DOHH2 (cell line): ENCODE data around the gene PRDM15.

Experiments used
- H3F3A ChIP-seq: fragments of 200-600 bp; sonication (generic), shearing (Covaris generic); 2 replicates; pipeline ENCODE4 v1.6.0; 2016; ENCODE audit warnings: antibody characterized with exemption, mild to moderate bottlenecking; ENCODE audit not compliant: control insufficient read depth, insufficient read depth
- H3K27ac ChIP-seq: fragments of 200-600 bp; sonication (generic); 2 replicates; pipeline ENCODE4 v1.5.1; 2014; ENCODE audit warnings: low read depth, mild to moderate bottlenecking, low read length, moderate library complexity
- H3K27me3 ChIP-seq: fragments of 200-600 bp; sonication (generic); 2 replicates; pipeline ENCODE4 v1.6.1; 2014; ENCODE audit warnings: mild to moderate bottlenecking, low read length, mixed read lengths; ENCODE audit not compliant: control insufficient read depth
- H3K36me3 ChIP-seq: fragments of 200-600 bp; sonication (generic); 2 replicates; pipeline ENCODE4 v1.6.1; 2014; ENCODE audit warnings: mild to moderate bottlenecking, low read length, moderate library complexity, mixed read lengths; ENCODE audit not compliant: control insufficient read depth
- H3K4me1 ChIP-seq: fragments of 200-600 bp; sonication (generic); 2 replicates; pipeline ENCODE4 v1.6.1; 2014; ENCODE audit warnings: mild to moderate bottlenecking, low read length, mixed read lengths; ENCODE audit not compliant: control insufficient read depth
- H3K4me2 ChIP-seq: fragments of 200-600 bp; sonication (generic); 2 replicates; pipeline ENCODE4 v1.6.0; 2014; ENCODE audit warnings: mild to moderate bottlenecking, low read length, moderate library complexity
- H3K4me3 ChIP-seq: fragments of 200-600 bp; sonication (generic); 2 replicates; pipeline ENCODE4 v1.5.1; 2014; ENCODE audit warnings: mild to moderate bottlenecking, low read length, mixed read lengths
- H3K79me2 ChIP-seq: fragments of 200-600 bp; sonication (generic); 2 replicates; pipeline ENCODE4 v1.6.1; 2014; ENCODE audit warnings: mild to moderate bottlenecking, low read length, mixed read lengths; ENCODE audit not compliant: control insufficient read depth
- H3K9me2 ChIP-seq: fragments of 200-600 bp; sonication (generic); replicated peaks from 2 replicates; pipeline ENCODE4 v1.6.1; 2014; ENCODE audit warnings: mild to moderate bottlenecking, low read length, mixed read lengths; ENCODE audit not compliant: control insufficient read depth
- H3K9me3 ChIP-seq: fragments of 200-600 bp; sonication (generic); 2 replicates; pipeline ENCODE4 v1.6.1; 2014; ENCODE audit warnings: antibody characterized with exemption, low read length, mixed read lengths; ENCODE audit not compliant: control insufficient read depth, insufficient read depth
- H4K20me1 ChIP-seq: fragments of 200-600 bp; sonication (generic); 2 replicates; pipeline ENCODE4 v1.6.0; 2014; ENCODE audit warnings: low read depth, mild to moderate bottlenecking, antibody characterized with exemption, low read length, moderate library complexity; ENCODE audit not compliant: control insufficient read depth, insufficient read depth
- CTCF ChIP-seq: fragments of 200-600 bp; sonication (generic); IDR thresholded peaks from one replicate; pipeline ENCODE4 v1.5.1; 2014; ENCODE audit warnings: antibody characterized with exemption, mild to moderate bottlenecking, low read depth, low read length; ENCODE audit not compliant: poor library complexity, severe bottlenecking
- EZH2phosphoT487 ChIP-seq: fragments of 200-600 bp; sonication (generic); IDR thresholded peaks from 2 replicates; pipeline ENCODE4 v1.6.1; 2017; ENCODE audit warnings: borderline replicate concordance, mild to moderate bottlenecking, antibody characterized with exemption, low read length, moderate library complexity, mixed read lengths

Gene PRDM15

GRCh38 chr21:41816583-41817165 lies 62.5 kb downstream of the PRDM15 start:
- Histone ChIP-seq H3K79me2 (peaks cover 44% of the 10 kb centered on the region), H3K9me2 (no peaks in the 10 kb centered on the region), H3K4me1 (peaks cover 18% of the 10 kb centered on the region), H3K36me3 (peaks cover 93% of the 10 kb centered on the region), H3K27ac (peak overlapping the region; percentile 39), H3K4me3 (no peak overlapping the region), H4K20me1 (peaks cover 10% of the 10 kb centered on the region; the same call in 1 of the 2 replicates), H3F3A (peaks cover 21% of the 10 kb centered on the region), H3K4me2 (peak overlapping the region; percentile 36), H3K9me3 (no peaks in the 10 kb centered on the region), H3K27me3 (no peaks in the 10 kb centered on the region)
- TF ChIP-seq EZH2phosphoT487 (no peak), CTCF (peak; percentile 86)

GRCh38 chr21:41815652-41816582 lies 63.2 kb downstream of the PRDM15 start:
- no peaks in the 10 kb centered on the region for H3K9me3 ChIP-seq
- H3K9me2 ChIP-seq, result no peaks in the 10 kb centered on the region
- no peak overlapping the region for H3K4me3 ChIP-seq
- H3F3A ChIP-seq, result peaks cover 21% of the 10 kb centered on the region
- peaks cover 89% of the 10 kb centered on the region for H3K36me3 ChIP-seq
- H3K27me3 ChIP-seq, result no peaks in the 10 kb centered on the region
- TF ChIP-seq EZH2phosphoT487, result no peak
- no peak for TF ChIP-seq CTCF
- H3K4me1 ChIP-seq, result peaks cover 18% of the 10 kb centered on the region
- H3K27ac ChIP-seq, result no peak overlapping the region
- H3K4me2 ChIP-seq, result no peak overlapping the region
- H3K79me2 ChIP-seq, result peaks cover 47% of the 10 kb centered on the region
- H4K20me1 ChIP-seq, result peaks cover 10% of the 10 kb centered on the region; the same call in 1 of the 2 replicates

GRCh38 chr21:41813226-41813625 lies 65.9 kb downstream of the PRDM15 start:
- TF ChIP-seq EZH2phosphoT487 (no peak), CTCF (no peak)
- Histone ChIP-seq H3K4me2 (no peak overlapping the region), H3K4me1 (peaks cover 16% of the 10 kb centered on the region), H3K9me2 (no peaks in the 10 kb centered on the region), H3K9me3 (no peaks in the 10 kb centered on the region), H3K27ac (no peak overlapping the region), H3F3A (peaks cover 16% of the 10 kb centered on the region), H4K20me1 (peaks cover 16% of the 10 kb centered on the region; the same call in 1 of the 2 replicates), H3K79me2 (peaks cover 72% of the 10 kb centered on the region), H3K4me3 (no peak overlapping the region), H3K36me3 (peaks cover 88% of the 10 kb centered on the region), H3K27me3 (no peaks in the 10 kb centered on the region)
